Trophoblast cell (in vitro differentiated cells and primary cell): Measurements from ENCODE around the gene ST3GAL4.

Source experiments
- DNase-seq, 2 donors: peaks; one replicate each; pipeline ENCODE4 v3.0.0-alpha.2; 2016
- H2AFZ ChIP-seq: 2 replicates; pipeline ENCODE4 v1.6.1; 2013; ENCODE audit warnings: low read length, moderate library complexity, mild to moderate bottlenecking; ENCODE audit not compliant: insufficient read depth, poor library complexity
- H2AK5ac ChIP-seq: 2 replicates; pipeline ENCODE4 v1.6.1; 2013; ENCODE audit warnings: mild to moderate bottlenecking, low read length
- H2BK120ac ChIP-seq: 2 replicates; pipeline ENCODE4 v1.6.1; 2013; ENCODE audit warnings: low read length, mild to moderate bottlenecking, moderate library complexity; ENCODE audit not compliant: insufficient read depth, poor library complexity
- H2BK12ac ChIP-seq: 2 replicates; pipeline ENCODE4 v1.6.1; 2013; ENCODE audit warnings: mild to moderate bottlenecking, low read length, moderate library complexity
- H2BK5ac ChIP-seq: 2 replicates; pipeline ENCODE4 v1.6.1; 2013; ENCODE audit warnings: low read length, low read depth, moderate library complexity, mild to moderate bottlenecking; ENCODE audit not compliant: poor library complexity
- H3K14ac ChIP-seq: 2 replicates; pipeline ENCODE4 v1.6.1; 2013; ENCODE audit warnings: mild to moderate bottlenecking, low read length
- H3K18ac ChIP-seq: 2 replicates; pipeline ENCODE4 v1.6.1; 2013; ENCODE audit warnings: mild to moderate bottlenecking, low read length
- H3K23ac ChIP-seq: 2 replicates; pipeline ENCODE4 v1.6.1; 2013; ENCODE audit warnings: low read length
- H3K27ac ChIP-seq: 2 replicates; pipeline ENCODE4 v1.5.1; 2013; ENCODE audit warnings: low read depth, mild to moderate bottlenecking, inconsistent platforms, low read length, moderate library complexity
- H3K27me3 ChIP-seq: 2 replicates; pipeline ENCODE4 v1.6.1; 2013; ENCODE audit warnings: inconsistent platforms, mild to moderate bottlenecking, low read length, moderate library complexity; ENCODE audit not compliant: insufficient read depth
- H3K36me3 ChIP-seq, 2 experiments: 1 replicate in 1 of 2; 2 replicates in 1 of 2; pipeline ENCODE4 v1.6.1; 2013; ENCODE audit warnings: low read length in 2 of 2, mild to moderate bottlenecking in 2 of 2, moderate library complexity in 1 of 2; ENCODE audit not compliant: insufficient read depth in 2 of 2, control insufficient read depth in 1 of 2
- H3K4ac ChIP-seq: 2 replicates; pipeline ENCODE4 v1.6.1; 2013; ENCODE audit warnings: low read depth, mild to moderate bottlenecking, low read length, moderate library complexity
- H3K4me1 ChIP-seq, 2 experiments: 1 replicate in 1 of 2; 2 replicates in 1 of 2; pipeline ENCODE4 v1.6.1; 2013; ENCODE audit warnings: low read length in 2 of 2, mild to moderate bottlenecking in 2 of 2, moderate library complexity in 1 of 2; ENCODE audit not compliant: insufficient read depth in 2 of 2, control insufficient read depth in 1 of 2
- H3K4me2 ChIP-seq: 2 replicates; pipeline ENCODE4 v1.6.1; 2013; ENCODE audit warnings: inconsistent platforms, mild to moderate bottlenecking, low read length, moderate library complexity
- H3K4me3 ChIP-seq: 2 replicates; pipeline ENCODE4 v1.5.1; 2013; ENCODE audit warnings: mild to moderate bottlenecking, low read depth, low read length, inconsistent platforms
- H3K79me1 ChIP-seq: one replicate; pipeline ENCODE4 v1.6.1; 2013; ENCODE audit warnings: low read length
- H3K79me2 ChIP-seq: 2 replicates; pipeline ENCODE4 v1.6.1; 2013; ENCODE audit warnings: low read length, mild to moderate bottlenecking; ENCODE audit not compliant: control insufficient read depth, insufficient read depth, poor library complexity
- H3K9ac ChIP-seq: 2 replicates; pipeline ENCODE4 v1.6.1; 2013; ENCODE audit warnings: mild to moderate bottlenecking, low read length
- H3K9me3 ChIP-seq: 2 replicates; pipeline ENCODE4 v1.6.1; 2013; ENCODE audit warnings: low read depth, mild to moderate bottlenecking, control low read depth, inconsistent platforms, low read length; ENCODE audit not compliant: insufficient read depth
- H4K12ac ChIP-seq: 2 replicates; pipeline ENCODE4 v1.6.1; 2013; ENCODE audit warnings: low read depth, mild to moderate bottlenecking, low read length, moderate library complexity
- H4K8ac ChIP-seq: 2 replicates; pipeline ENCODE4 v1.6.1; 2013; ENCODE audit warnings: low read depth, mild to moderate bottlenecking, low read length, moderate library complexity
- H4K91ac ChIP-seq: one replicate; pipeline ENCODE4 v1.6.1; 2013; ENCODE audit warnings: low read depth, mild to moderate bottlenecking, low read length, moderate library complexity
- WGBS: extraction: QIAGEN DNeasy Blood & Tissue Kit; methylation state at CpG from one replicate; pipeline ENCODE4 v1.1.7; 2013; ENCODE audit warnings: missing lambda C conversion rate; ENCODE audit not compliant: insufficient read length, insufficient coverage; ENCODE audit errors: extremely low coverage; 5-methylcytosine and 5-hydroxymethylcytosine counted together

ST3GAL4 gene

DNA sequence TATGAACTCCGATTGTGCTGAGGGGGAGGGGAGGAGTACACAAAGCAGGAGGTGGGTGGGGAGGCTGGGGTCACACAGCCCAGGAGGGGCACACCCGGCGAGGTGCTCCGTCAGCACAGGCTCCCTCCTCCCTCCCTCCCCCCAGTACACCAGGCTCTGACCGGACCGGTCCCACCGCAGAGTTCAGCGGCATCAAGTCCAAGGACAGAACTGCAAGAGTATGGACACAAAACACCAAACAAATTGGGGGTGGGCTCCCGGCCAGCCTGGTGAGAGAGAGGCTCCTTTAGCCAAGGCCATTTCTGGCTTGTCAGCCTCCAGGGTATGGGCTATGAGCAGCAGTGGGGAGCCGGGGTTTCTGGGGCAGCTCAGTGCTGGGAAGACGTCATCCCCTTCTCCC, 68.3 kb downstream of the ST3GAL4 start:
- H3K23ac ChIP-seq: no peak overlapping the region
- no peaks in the 10 kb centered on the region for H3K27me3 ChIP-seq
- H2BK12ac ChIP-seq: no peak overlapping the region
- H3K9me3 ChIP-seq: peaks cover 2% of the 10 kb centered on the region
- no peaks in the 10 kb centered on the region for H3K36me3 ChIP-seq
- no peak overlapping the region for H3K4me3 ChIP-seq
- H2AFZ ChIP-seq: no peak overlapping the region
- no peaks in the 10 kb centered on the region for H3K79me1 ChIP-seq
- no peak overlapping the region for H3K27ac ChIP-seq
- no peak overlapping the region for H2AK5ac ChIP-seq
- no peak overlapping the region for H3K14ac ChIP-seq
- no peak overlapping the region for H2BK120ac ChIP-seq
- no peak overlapping the region for H2BK5ac ChIP-seq
- no peak overlapping the region for H4K8ac ChIP-seq
- H3K18ac ChIP-seq: no peak overlapping the region
- no peaks in the 10 kb centered on the region for H3K79me2 ChIP-seq
- H3K4me2 ChIP-seq: no peak overlapping the region
- H3K9ac ChIP-seq: no peak overlapping the region
- H4K91ac ChIP-seq: no peak overlapping the region
- WGBS: no CpG with 5 or more reads among the region's 11 CpGs
- no peak overlapping the region for H3K4ac ChIP-seq
- no peak for DNase-seq
- H4K12ac ChIP-seq: no peak overlapping the region
- H3K4me1 ChIP-seq: peaks cover 0 to 3% of the 10 kb centered on the region in 2 experiments

DNA sequence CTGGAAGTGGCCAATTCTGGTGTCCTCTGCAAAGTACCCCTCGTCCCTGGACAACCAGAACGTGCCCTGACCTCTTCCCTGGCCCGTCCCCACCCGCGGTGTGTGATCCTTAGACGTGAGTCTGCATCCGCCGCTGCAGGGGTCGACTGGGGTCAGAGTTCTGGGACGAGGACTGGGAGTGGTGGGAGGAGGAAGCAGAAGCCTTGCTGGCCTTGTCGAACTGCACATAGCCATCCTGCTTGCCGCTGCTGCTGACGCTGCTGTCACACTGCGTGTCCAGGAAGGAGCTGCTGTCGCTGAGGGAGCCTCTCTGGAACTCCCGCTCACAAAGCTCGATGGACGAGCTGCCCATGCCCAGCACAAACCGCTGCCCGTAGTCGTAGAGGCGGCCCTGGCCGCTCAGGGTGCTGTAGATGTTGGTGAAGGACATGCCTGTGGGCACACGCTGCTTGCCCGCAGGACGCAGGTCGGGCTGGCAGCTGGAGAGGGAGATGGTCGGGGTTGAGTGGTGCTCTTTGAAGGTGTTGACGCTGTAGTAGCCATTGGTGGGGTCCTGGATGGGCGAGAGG, 69.1 kb downstream of the ST3GAL4 start:
- H3K79me2 ChIP-seq: no peaks in the 10 kb centered on the region
- no peak overlapping the region for H3K27ac ChIP-seq
- no peak overlapping the region for H2BK12ac ChIP-seq
- WGBS: no CpG with 5 or more reads among the region's 30 CpGs
- no peak for DNase-seq
- no peak overlapping the region for H3K14ac ChIP-seq
- H3K79me1 ChIP-seq: no peaks in the 10 kb centered on the region
- no peaks in the 10 kb centered on the region for H3K27me3 ChIP-seq
- no peaks in the 10 kb centered on the region for H3K36me3 ChIP-seq
- no peak overlapping the region for H3K4ac ChIP-seq
- H2AFZ ChIP-seq: no peak overlapping the region
- no peak overlapping the region for H4K12ac ChIP-seq
- H2BK120ac ChIP-seq: no peak overlapping the region
- peaks cover 0 to 3% of the 10 kb centered on the region in 2 experiments for H3K4me1 ChIP-seq
- H2BK5ac ChIP-seq: no peak overlapping the region
- H3K9me3 ChIP-seq: peaks cover 2% of the 10 kb centered on the region
- no peak overlapping the region for H3K23ac ChIP-seq
- no peak overlapping the region for H3K4me3 ChIP-seq
- no peak overlapping the region for H4K91ac ChIP-seq
- no peak overlapping the region for H4K8ac ChIP-seq
- no peak overlapping the region for H2AK5ac ChIP-seq
- H3K4me2 ChIP-seq: no peak overlapping the region
- H3K18ac ChIP-seq: no peak overlapping the region
- no peak overlapping the region for H3K9ac ChIP-seq

- no peak overlapping the region for H4K12ac ChIP-seq
- no peak overlapping the region for H2AK5ac ChIP-seq
- no peak overlapping the region for H4K8ac ChIP-seq
- H3K4me1 ChIP-seq: peaks cover 0 to 3% of the 10 kb centered on the region in 2 experiments
- no peak overlapping the region for H3K4me3 ChIP-seq
- no peak overlapping the region for H2BK12ac ChIP-seq
- WGBS: no CpG with 5 or more reads among the region's 3 CpGs
- no peaks in the 10 kb centered on the region for H3K27me3 ChIP-seq
- H2BK120ac ChIP-seq: no peak overlapping the region
- no peak overlapping the region for H3K18ac ChIP-seq
- no peaks in the 10 kb centered on the region for H3K79me1 ChIP-seq
- no peaks in the 10 kb centered on the region for H3K36me3 ChIP-seq
- H3K14ac ChIP-seq: no peak overlapping the region
- H4K91ac ChIP-seq: no peak overlapping the region
- H3K9me3 ChIP-seq: peaks cover 2% of the 10 kb centered on the region
- peak in 1 of 2 donors; percentile 25 for DNase-seq
- H3K4me2 ChIP-seq: no peak overlapping the region
- no peak overlapping the region for H2AFZ ChIP-seq
- no peak overlapping the region for H3K9ac ChIP-seq
- no peak overlapping the region for H2BK5ac ChIP-seq
- no peaks in the 10 kb centered on the region for H3K79me2 ChIP-seq
- H3K23ac ChIP-seq: no peak overlapping the region
- H3K27ac ChIP-seq: no peak overlapping the region
- no peak overlapping the region for H3K4ac ChIP-seq
These were observed 70.6 kb downstream of the ST3GAL4 start for GRCh38 chr11:126426106-126426505.

DNA sequence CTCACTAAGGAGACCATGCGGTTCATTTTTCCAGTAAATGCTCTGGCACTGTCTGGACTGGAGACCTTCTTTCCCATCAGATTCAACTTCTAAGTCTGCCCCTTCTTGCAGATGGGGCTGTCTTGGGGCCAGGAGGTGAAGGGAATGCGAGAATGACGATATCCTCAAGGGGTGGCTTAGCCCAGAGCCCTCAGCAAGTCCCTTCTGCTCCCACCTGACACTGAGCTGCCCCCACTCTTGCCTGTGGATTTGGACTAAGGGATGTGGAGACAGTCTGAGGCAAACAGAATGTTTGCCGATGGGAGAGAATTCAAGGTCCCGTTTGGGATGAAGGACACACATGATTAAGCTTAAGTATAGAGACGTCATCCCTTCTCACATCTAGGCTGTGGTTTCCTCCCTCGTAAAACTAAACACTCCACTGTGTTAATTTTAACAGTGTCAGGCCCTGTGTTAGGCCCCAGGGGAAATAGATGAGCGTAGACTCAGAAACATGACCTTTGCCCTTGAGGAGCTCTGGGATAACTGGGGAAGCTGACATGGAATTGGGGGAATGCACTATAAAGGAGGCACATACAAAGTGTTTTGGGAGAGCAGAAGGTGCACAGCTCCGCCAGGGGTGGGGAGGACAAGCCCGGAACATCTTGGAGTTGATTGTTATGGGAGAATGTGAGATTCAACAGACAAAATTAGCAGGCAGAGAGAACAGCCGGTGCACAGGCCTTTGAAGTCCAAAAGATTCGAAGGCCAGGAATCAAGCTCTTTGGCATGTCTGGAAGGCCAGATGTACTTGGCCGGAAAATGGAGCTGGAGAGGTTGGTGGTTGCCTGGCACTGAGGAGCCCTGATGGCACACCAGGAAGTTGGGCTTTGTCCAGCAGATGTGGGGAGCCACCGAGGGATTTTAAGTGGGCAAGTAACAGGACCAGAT, 71.6 kb downstream of the ST3GAL4 start:
- no peaks in the 10 kb centered on the region for H3K79me1 ChIP-seq
- no peak overlapping the region for H2BK12ac ChIP-seq
- H3K4me1 ChIP-seq: peaks cover 2 to 5% of the 10 kb centered on the region in 2 experiments
- no peak overlapping the region for H4K12ac ChIP-seq
- no peaks in the 10 kb centered on the region for H3K36me3 ChIP-seq
- H3K79me2 ChIP-seq: no peaks in the 10 kb centered on the region
- no peak for DNase-seq
- H3K23ac ChIP-seq: no peak overlapping the region
- H4K91ac ChIP-seq: no peak overlapping the region
- H3K4me2 ChIP-seq: no peak overlapping the region
- H3K9me3 ChIP-seq: peaks cover 2% of the 10 kb centered on the region
- H3K4ac ChIP-seq: no peak overlapping the region
- H2BK5ac ChIP-seq: no peak overlapping the region
- H3K9ac ChIP-seq: peak overlapping the region; percentile 32
- H3K4me3 ChIP-seq: no peak overlapping the region
- no peak overlapping the region for H3K18ac ChIP-seq
- no peaks in the 10 kb centered on the region for H3K27me3 ChIP-seq
- H2AK5ac ChIP-seq: no peak overlapping the region
- H2BK120ac ChIP-seq: no peak overlapping the region
- no CpG with 5 or more reads among the region's 14 CpGs for WGBS
- no peak overlapping the region for H3K14ac ChIP-seq
- H2AFZ ChIP-seq: no peak overlapping the region
- no peak overlapping the region for H3K27ac ChIP-seq
- H4K8ac ChIP-seq: no peak overlapping the region
